HepG2 (cell line): ENCODE data around the gene PYGB. TPM values are rescaled to one million over a fixed set of nuclear protein-coding genes. Genes with fewer than 3 reads are reported as not detected.

Experiments used
- BRD4 ChIP-seq: sonication (generic); formaldehyde crosslinking; IDR thresholded peaks from 2 replicates; pipeline ENCODE4 v1.4.0; 2020; ENCODE audit warnings: missing genetic modification reagents
- FOXJ3 ChIP-seq: sonication (generic); formaldehyde crosslinking; IDR thresholded peaks from 2 replicates; pipeline ENCODE4 v1.4.0; 2020; ENCODE audit warnings: missing genetic modification reagents, mild to moderate bottlenecking, borderline replicate concordance
- HDAC1 ChIP-seq: sonication (generic); formaldehyde crosslinking; IDR thresholded peaks from 2 replicates; pipeline ENCODE4 v1.5.1; 2020; ENCODE audit warnings: mild to moderate bottlenecking, missing genetic modification reagents
- HNRNPUL1 ChIP-seq: fragments of 200-400 bp; formaldehyde crosslinking; IDR thresholded peaks from 2 replicates; pipeline ENCODE4 v1.6.1; 2017; ENCODE audit warnings: low read depth, mild to moderate bottlenecking, low read length, moderate library complexity
- MED1 ChIP-seq: sonication (generic); formaldehyde crosslinking; IDR thresholded peaks from 2 replicates; pipeline ENCODE4 v1.4.0; 2020; ENCODE audit warnings: missing genetic modification reagents
- MED8 ChIP-seq: sonication (generic); formaldehyde crosslinking; IDR thresholded peaks from 2 replicates; pipeline ENCODE4 v1.8.1; 2023; ENCODE audit warnings: mild to moderate bottlenecking, missing genetic modification reagents; ENCODE audit not compliant: insufficient replicate concordance
- MTA3 ChIP-seq: sonication (generic); formaldehyde crosslinking; IDR thresholded peaks from 2 replicates; pipeline ENCODE4 v1.4.0; 2020; ENCODE audit warnings: missing genetic modification reagents
- MXD3 ChIP-seq: IDR thresholded peaks from 2 replicates; pipeline ENCODE4 v1.6.1; 2016; ENCODE audit warnings: mild to moderate bottlenecking, missing biosample characterization, missing genetic modification reagents
- NAIF1 ChIP-seq: sonication (generic); formaldehyde crosslinking; IDR thresholded peaks from 2 replicates; pipeline ENCODE4 v1.5.0; 2020; ENCODE audit warnings: mild to moderate bottlenecking, missing genetic modification reagents, borderline replicate concordance
- NFE2 ChIP-seq: sonication (generic); formaldehyde crosslinking; IDR thresholded peaks from 2 replicates; pipeline ENCODE4 v1.4.0; 2020; ENCODE audit warnings: missing genetic modification reagents
- NFKB2 ChIP-seq: sonication (generic); formaldehyde crosslinking; IDR thresholded peaks from 2 replicates; pipeline ENCODE4 v1.4.0; 2020; ENCODE audit warnings: missing genetic modification reagents, borderline replicate concordance
- ONECUT2 ChIP-seq: sonication (generic); formaldehyde crosslinking; IDR thresholded peaks from 2 replicates; pipeline ENCODE4 v1.4.0; 2020; ENCODE audit warnings: missing genetic modification reagents
- PAX8 ChIP-seq: sonication (generic); formaldehyde crosslinking; IDR thresholded peaks from 2 replicates; pipeline ENCODE4 v1.8.0; 2022; ENCODE audit warnings: mild to moderate bottlenecking, missing genetic modification reagents, borderline replicate concordance
- REL ChIP-seq: sonication (generic); formaldehyde crosslinking; conservative IDR thresholded peaks from 2 replicates; pipeline ENCODE4 v1.8.0; 2022; ENCODE audit warnings: mild to moderate bottlenecking, missing genetic modification reagents, moderate library complexity
- SATB2 ChIP-seq: sonication (generic); formaldehyde crosslinking; IDR thresholded peaks from 2 replicates; pipeline ENCODE4 v1.5.0; 2020; ENCODE audit warnings: missing genetic modification reagents
- SETDB1 ChIP-seq: sonication (generic); formaldehyde crosslinking; IDR thresholded peaks from 2 replicates; pipeline ENCODE4 v1.5.1; 2020; ENCODE audit warnings: missing genetic modification reagents, mild to moderate bottlenecking, borderline replicate concordance
- ZFX ChIP-seq: sonication (generic); formaldehyde crosslinking; IDR thresholded peaks from 2 replicates; pipeline ENCODE4 v1.4.0; 2020; ENCODE audit warnings: mild to moderate bottlenecking, low read depth, missing genetic modification reagents, moderate library complexity
- ZFY ChIP-seq: sonication (generic); formaldehyde crosslinking; IDR thresholded peaks from 2 replicates; pipeline ENCODE4 v1.4.0; 2020; ENCODE audit warnings: missing genetic modification reagents
- ZKSCAN8 ChIP-seq: IDR thresholded peaks from 2 replicates; pipeline ENCODE4 v1.6.1; 2016; ENCODE audit warnings: borderline replicate concordance, missing genetic modification reagents, missing compliant biosample characterization
- ZNF317 ChIP-seq: sonication (generic); formaldehyde crosslinking; IDR thresholded peaks from 2 replicates; pipeline ENCODE4 v1.5.0; 2020; ENCODE audit warnings: mild to moderate bottlenecking, missing genetic modification reagents
- ZNF792 ChIP-seq: IDR thresholded peaks from 2 replicates; pipeline ENCODE4 v1.6.1; 2016
- ZSCAN20 ChIP-seq: sonication (generic); formaldehyde crosslinking; IDR thresholded peaks from 2 replicates; pipeline ENCODE4 v1.4.0; 2020; ENCODE audit warnings: missing genetic modification reagents, mild to moderate bottlenecking, borderline replicate concordance
- polyA plus RNA-seq, 8 experiments: library from polyadenylated mRNA; depleted of rRNA in 3 of 8; stranded (reverse) in 7 of 8; unstranded in 1 of 8; fragments of >200 nt; fragmentation: Illumina TruSeq in 4 of 8; extraction: Trizol in 4 of 8; gene quantifications; 2 replicates each; pipeline versions ENCODE4 v1.2.1 to v1.2.3, GENCODE V29; 2011 to 2016; ENCODE audit warnings: low read depth in 4 of 8, missing spikeins in 1 of 8, mixed read lengths in 1 of 8; ENCODE audit not compliant: insufficient read depth in 1 of 8
- total RNA-seq, 5 experiments: library from RNA; depleted of rRNA; stranded (reverse); fragments of >200 nt; fragmentation: Illumina TruSeq; extraction: Trizol; gene quantifications; 2 replicates each; pipeline ENCODE4 v1.2.3, GENCODE V29; 2016; ENCODE audit warnings: low read depth in 1 of 5
- TF ChIP-seq, protein P1 (sequence below): sonication (generic); formaldehyde crosslinking; IDR thresholded peaks from 2 replicates; pipeline ENCODE4 v1.5.1; 2020; ENCODE audit warnings: missing genetic modification reagents, mild to moderate bottlenecking, borderline replicate concordance
- TF ChIP-seq, protein P2 (sequence below): sonication (generic); formaldehyde crosslinking; IDR thresholded peaks from 2 replicates; pipeline ENCODE4 v1.8.1; 2023; ENCODE audit warnings: mild to moderate bottlenecking, inconsistent platforms, moderate library complexity, missing genetic modification reagents, borderline replicate concordance
- TF ChIP-seq, protein P3 (sequence below): sonication (generic); formaldehyde crosslinking; IDR thresholded peaks from 2 replicates; pipeline ENCODE4 v1.4.0; 2020; ENCODE audit warnings: mild to moderate bottlenecking, low read depth, missing genetic modification reagents
- TF ChIP-seq, protein P4 (sequence below): IDR thresholded peaks from 2 replicates; pipeline ENCODE4 v1.6.1; 2016; ENCODE audit warnings: missing compliant biosample characterization, missing genetic modification reagents, borderline replicate concordance

The PYGB gene
- total and polyA plus RNA-seq, 2 of the 13 experiments (the other 11 are each of a cell fraction or from before 2014, with no cell fraction given) = 24.2 to 86.3 TPM

GRCh38 chr20:25247518-25247955, 348 bp upstream of the PYGB start (continued):
- TF ChIP-seq, protein P1, sequence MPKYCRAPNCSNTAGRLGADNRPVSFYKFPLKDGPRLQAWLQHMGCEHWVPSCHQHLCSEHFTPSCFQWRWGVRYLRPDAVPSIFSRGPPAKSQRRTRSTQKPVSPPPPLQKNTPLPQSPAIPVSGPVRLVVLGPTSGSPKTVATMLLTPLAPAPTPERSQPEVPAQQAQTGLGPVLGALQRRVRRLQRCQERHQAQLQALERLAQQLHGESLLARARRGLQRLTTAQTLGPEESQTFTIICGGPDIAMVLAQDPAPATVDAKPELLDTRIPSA (CRISPR knock-in tag) = peak; percentile 15; the same call in 1 of the 2 replicates
- TF ChIP-seq REL (CRISPR knock-in tag) (0 out of 2 replicates have a peak, but pooled peaks have one; percentile 5), ZKSCAN8 (peak; percentile 15; the same call in 1 of the 2 replicates), NFE2 (CRISPR knock-in tag) (no peak; the same call in 1 of the 2 replicates), MXD3 (CRISPR knock-in tag) (no peak), ONECUT2 (CRISPR knock-in tag) (no peak; the same call in 1 of the 2 replicates), PAX8 (CRISPR knock-in tag) (peak; percentile 13; the same call in 1 of the 2 replicates), MTA3 (no peak), MED8 (peak; percentile 38), NFKB2 (peak; percentile 34; the same call in 1 of the 2 replicates), ZNF792 (CRISPR knock-in tag) (no peak), ZFX (peak; percentile 95), SETDB1 (peak; percentile 73; the same call in 1 of the 2 replicates), ZFY (CRISPR knock-in tag) (peak; percentile 85), HDAC1 (no peak), SATB2 (CRISPR knock-in tag) (no peak; the same call in 1 of the 2 replicates), NAIF1 (CRISPR knock-in tag) (peak; percentile 48; the same call in 1 of the 2 replicates), ZNF317 (CRISPR knock-in tag) (peak; percentile 18; the same call in 1 of the 2 replicates), BRD4 (CRISPR knock-in tag) (0 out of 2 replicates have a peak, but pooled peaks have one; percentile 44), FOXJ3 (CRISPR knock-in tag) (peak; percentile 2; the same call in 1 of the 2 replicates), MED1 (CRISPR knock-in tag) (0 out of 2 replicates have a peak, but pooled peaks have one; percentile 46), HNRNPUL1 (0 out of 2 replicates have a peak, but pooled peaks have one; percentile 13), ZSCAN20 (CRISPR knock-in tag) (peak; percentile 73; the same call in 1 of the 2 replicates)
- TF ChIP-seq, protein P2, sequence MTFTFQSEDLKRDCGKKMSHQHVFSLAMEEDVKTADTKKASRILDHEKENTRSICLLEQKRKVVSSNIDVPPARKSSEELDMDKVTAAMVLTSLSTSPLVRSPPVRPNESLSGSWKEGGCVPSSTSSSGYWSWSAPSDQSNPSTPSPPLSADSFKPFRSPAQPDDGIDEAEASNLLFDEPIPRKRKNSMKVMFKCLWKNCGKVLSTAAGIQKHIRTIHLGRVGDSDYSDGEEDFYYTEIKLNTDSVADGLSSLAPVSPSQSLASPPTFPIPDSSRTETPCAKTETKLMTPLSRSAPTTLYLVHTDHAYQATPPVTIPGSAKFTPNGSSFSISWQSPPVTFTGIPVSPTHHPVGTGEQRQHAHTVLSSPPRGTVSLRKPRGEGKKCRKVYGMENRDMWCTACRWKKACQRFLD = peak; percentile 8; the same call in 1 of the 2 replicates
- TF ChIP-seq, protein P3, sequence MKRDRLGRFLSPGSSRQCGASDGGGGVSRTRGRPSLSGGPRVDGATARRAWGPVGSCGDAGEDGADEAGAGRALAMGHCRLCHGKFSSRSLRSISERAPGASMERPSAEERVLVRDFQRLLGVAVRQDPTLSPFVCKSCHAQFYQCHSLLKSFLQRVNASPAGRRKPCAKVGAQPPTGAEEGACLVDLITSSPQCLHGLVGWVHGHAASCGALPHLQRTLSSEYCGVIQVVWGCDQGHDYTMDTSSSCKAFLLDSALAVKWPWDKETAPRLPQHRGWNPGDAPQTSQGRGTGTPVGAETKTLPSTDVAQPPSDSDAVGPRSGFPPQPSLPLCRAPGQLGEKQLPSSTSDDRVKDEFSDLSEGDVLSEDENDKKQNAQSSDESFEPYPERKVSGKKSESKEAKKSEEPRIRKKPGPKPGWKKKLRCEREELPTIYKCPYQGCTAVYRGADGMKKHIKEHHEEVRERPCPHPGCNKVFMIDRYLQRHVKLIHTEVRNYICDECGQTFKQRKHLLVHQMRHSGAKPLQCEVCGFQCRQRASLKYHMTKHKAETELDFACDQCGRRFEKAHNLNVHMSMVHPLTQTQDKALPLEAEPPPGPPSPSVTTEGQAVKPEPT = no peak
- TF ChIP-seq, protein P4, sequence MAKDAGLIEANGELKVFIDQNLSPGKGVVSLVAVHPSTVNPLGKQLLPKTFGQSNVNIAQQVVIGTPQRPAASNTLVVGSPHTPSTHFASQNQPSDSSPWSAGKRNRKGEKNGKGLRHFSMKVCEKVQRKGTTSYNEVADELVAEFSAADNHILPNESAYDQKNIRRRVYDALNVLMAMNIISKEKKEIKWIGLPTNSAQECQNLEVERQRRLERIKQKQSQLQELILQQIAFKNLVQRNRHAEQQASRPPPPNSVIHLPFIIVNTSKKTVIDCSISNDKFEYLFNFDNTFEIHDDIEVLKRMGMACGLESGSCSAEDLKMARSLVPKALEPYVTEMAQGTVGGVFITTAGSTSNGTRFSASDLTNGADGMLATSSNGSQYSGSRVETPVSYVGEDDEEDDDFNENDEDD (CRISPR knock-in tag) = no peak; the same call in 1 of the 2 replicates
